Suppressor macrophage treated with lipopolysaccharide for 4 hours (primary cell): ENCODE data around the gene CHRD.
"Not testable (repeated sequence)": the region's sequence is repeated elsewhere in the genome, so short reads cannot be mapped to it uniquely, and the experiment has no call there.

Experiments
- DNase-seq: peaks from one replicate; pipeline ENCODE4 v3.0.0-alpha.2; 2020

The CHRD gene

DNA sequence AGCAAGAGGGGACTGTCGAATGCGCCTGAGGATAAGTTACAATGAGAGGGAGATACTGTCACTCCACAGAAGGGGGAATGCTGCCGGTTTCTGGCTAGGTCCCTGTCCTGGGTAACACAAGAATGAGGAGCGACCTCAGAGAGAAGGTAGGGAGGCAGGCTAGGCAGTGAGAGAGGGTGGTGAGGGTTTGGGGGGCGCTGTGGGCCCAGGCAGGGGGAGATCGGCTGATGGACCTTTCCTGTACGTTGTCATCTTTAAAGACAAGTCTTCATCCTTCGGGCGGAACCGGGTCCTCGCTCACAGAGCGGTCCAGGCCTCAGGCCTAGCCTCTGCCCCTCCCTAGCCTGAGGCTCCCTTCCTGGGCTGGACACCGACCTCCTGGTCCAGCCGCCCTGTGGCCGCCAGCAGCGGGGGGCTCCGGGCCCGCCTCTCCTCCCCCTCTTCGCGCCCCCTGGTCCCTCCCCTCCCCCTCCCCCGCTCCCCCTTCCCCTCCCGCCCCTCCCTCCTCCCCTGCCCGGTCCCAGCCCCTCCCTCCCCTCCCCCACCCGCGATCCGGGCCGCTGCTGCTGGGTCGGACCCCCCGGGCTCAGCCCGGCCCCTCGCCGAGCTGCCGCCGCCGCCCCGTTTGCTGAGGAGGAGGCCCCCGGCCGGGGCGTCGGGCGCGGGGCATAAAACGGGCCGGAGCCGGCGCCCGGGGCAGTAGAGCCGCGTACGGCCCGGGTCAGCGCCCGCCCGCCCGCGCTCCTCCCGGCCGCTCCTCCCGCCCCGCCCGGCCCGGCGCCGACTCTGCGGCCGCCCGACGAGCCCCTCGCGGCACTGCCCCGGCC lies at the start of gene CHRD:
TSS of gene CHRD (plus strand) at position 697 of the 827 bp plus-strand sequence. CDS start 265 bp downstream, outside the sequence.
- DNase-seq: no peak

DNA sequence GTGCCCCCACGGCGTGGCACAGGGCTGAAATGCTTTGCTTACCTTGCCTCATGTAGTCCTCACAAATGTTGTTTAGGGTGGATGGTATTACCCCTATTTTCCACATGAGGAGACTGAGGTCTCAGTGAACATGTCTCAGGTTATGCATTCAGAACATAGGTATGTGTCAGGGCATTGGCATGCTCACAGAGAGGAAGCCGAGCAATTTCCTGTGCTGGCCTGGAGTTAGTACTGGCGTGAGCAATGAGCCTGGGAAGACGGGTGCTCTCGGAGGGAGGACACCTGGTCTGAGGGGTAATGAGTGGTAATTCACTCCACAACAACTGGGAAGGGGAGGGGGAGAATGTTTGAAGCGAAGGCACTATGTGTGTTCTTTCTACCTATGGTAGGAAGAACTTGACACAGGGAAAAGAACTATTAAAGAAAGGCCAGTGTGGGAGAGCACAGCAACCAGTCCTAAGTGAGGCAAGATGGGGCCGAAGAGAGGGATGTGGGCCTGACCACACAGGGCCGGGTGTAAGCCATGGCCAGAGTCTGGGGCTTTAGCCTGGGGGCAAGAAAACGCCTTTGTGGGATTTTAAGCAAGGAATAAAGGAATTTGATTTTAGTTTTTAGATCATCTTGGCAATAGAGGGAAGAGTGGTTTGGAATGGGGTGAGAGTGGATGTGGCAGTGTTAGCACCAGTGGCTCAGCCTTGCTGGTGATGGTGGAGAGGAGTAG lies 47.3 kb upstream of the CHRD start:
- no peak for DNase-seq

DNA sequence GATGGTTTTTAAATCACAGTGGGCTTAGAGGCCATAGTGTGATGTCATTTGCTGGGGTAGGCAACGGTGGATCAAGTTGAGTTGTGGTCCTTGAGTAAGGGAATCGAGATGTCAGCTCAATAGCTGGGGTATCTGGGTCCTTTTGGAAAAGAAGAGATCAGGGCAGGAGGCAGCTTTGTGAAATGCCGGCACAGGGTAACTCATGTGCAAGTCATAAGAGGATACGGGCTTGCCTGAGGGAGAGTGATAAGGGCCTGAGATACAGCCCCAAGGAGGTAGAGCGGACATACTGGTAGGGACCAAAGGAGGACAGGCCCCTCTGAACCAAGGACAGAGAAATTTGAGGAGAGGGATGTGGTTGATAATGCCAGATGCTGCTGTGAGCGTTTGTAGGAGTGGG lies 46.7 kb upstream of the CHRD start:
- no peak for DNase-seq

DNA sequence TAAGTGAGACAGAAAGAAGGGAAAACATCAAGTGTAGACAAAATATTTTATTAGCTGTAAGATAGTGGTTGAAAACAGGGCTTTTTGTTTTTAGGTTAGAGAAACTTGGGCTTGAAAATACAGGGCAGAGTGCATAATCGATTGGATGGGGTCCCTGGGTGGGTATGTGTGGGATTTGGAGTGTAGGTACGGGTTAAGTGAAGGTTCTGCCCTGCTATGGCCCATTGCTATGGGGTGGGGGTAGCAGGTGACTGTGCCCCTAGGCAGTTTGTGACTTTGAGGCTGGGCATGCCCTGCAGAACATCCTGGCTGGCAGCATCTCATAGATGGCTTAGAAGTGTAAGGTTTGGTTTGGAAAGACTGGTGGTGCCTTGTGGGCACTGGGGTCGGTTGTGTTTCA lies 46.2 kb upstream of the CHRD start:
- no peak for DNase-seq

DNA sequence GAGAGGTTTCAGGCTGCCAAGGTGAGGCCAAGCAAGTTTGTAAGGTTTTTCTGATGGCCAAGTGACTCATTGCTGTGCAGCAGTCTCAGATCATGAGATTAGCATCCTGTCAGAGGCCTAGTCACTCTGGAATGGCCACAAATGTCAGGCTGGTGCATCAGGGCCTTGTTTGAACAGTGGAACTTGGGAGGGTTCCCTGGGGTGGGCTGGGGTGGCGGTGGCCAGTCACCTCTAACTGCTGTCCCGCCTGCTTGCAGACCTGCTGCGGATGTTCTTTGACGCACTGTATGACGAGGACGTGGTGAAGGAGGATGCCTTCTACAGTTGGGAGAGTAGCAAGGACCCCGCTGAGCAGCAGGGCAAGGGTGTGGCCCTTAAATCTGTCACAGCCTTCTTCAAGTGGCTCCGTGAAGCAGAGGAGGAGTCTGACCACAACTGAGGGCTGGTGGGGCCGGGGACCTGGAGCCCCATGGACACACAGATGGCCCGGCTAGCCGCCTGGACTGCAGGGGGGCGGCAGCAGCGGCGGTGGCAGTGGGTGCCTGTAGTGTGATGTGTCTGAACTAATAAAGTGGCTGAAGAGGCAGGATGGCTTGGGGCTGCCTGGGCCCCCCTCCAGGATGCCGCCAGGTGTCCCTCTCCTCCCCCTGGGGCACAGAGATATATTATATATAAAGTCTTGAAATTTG lies 45.2 kb upstream of the CHRD start:
- peak; percentile 39 for DNase-seq

DNA sequence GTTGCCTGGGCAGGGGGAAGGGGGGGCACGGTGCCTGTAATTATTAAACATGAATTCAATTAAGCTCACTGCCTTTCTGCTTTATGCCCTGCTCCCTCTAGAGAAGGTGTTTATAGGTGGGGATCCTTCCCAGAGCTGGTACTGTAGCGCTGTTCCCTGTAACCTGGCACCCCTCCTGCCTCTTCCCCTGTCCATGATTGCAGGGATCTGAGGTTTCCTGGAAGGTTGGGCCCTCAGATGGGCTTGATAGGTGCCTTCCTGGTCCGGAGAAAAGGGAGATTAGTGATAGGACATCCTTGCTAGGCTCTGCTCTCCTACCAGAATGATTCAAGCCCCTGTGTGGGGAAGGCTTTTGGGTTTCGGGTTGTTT lies 44.6 kb upstream of the CHRD start:
- no peak for DNase-seq

DNA sequence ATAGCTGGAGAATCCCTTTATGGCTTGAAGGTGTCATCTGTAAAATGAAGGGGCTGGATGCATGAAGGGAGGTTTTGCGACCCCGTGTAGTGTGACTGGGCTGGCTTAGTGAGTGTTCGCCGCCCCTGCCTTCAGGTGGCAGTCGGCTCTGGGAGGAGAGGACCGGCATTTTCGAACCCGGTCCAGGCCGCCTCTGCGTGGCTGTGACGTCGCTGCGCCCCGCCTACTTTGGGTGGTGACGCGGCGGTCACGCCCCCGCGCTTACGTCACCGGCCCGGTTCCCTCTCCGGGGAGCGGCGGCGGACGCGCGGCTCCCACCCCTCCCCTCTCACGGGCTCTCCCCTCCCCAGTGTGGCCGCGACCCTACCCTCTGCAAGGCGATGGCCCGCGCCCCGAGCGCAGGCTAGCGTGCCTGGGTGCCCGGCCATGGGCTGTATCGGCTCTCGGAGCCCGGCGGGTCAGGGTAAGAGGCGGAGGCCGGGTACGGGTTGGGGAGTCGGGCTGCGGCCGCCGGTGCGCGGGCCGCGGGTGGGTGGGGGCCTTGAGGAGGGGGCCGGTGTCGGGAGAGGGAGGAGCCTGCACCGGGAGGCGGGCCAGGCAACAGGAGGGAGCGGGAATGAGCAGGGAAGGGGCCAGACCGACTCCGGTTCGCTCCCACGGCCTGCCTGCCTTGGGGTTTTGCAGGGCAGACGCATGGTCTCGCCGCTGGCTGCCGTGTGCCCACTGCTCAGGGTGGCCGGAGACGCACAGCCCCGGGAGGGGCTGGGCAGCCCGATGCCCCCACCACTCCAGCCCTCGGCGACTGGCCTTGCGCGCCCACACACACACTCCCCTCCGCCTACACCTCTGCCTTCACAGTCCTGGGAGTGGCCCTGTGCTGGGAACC lies 44.0 kb upstream of the CHRD start:
- peak; percentile 87 for DNase-seq

DNA sequence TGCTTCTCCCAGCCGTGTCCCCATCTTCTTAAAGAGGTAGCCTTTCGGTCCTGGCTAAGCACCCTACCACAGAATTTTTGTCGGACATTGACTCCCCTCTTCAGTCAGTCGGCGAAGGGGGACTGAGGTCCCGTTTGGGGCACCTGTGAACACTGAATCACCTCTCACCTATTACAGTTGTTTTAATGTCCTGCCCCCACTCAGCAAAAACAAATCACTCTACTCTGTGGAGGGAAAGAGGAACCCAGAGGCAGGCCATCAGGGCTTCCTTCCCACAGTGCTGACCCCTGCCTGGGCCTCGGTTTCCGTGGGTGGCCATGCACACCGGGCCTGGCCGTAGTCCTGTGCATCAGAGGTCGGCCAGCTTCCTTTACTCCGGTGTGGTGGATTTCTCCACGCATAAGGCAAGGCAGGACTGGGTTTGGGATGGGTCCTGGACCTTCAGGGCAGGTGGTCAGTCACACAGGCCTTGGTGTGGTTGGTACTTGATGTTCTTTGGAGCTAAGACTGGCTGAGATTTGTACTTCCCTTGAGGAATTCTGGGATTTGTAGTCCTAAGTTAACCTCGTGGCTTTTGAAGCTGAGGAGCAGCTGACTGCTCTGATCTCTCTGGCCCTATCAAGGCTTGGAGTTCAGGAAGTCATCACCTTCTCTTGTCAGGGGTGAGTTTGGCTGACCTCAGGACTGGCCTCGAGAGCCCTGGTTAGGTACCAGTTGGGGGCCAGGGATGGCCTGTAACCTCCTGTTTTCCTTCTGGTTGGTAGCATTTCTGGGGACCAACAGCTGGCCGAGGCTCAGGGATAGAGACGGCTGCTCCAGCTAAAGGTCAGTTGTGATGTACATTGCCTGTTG lies 43.1 kb upstream of the CHRD start:
- DNase-seq: peak; percentile 52

DNA sequence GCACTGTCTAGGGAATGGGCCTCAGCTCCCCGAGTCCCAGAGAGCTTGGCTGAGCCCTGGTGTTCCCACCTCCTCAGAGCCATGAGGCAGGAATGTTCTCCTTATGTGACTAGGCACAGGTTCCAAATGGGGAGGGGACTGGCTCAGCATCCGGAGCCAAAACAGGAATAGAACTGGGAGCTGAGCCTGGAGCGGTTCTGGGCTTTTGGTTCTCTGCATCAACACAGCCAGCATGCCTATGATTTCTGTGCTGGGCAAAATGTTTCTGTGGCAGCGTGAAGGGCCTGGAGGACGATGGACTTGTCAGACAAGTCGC lies 42.5 kb upstream of the CHRD start, which contains the start of gene FAM131A:
TSS of gene FAM131A (plus strand) at position 202 of the 316 bp plus-strand sequence. CDS start at position 233, 31 bp downstream.
- no peak for DNase-seq

DNA sequence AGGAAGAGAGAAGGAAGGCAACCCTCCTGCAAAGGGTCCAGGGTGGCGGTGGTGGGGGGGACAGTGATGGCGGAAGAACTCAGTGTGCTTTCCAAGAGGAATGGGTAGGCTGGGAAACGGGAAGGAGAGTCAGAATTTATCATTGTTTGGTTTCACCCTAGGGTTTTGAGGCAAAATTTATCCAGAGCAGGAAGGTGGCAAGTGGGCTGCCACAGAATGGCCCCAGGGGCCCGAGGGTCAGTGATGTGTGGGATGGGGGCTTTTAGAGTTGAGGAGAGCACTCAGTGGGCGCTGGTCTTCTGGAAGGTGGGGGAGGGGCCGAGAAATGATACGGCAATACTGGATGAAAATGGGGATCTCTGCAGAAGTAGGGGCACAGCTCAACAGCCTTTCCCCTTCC lies 41.9 kb upstream of the CHRD start:
- no peak for DNase-seq

DNA sequence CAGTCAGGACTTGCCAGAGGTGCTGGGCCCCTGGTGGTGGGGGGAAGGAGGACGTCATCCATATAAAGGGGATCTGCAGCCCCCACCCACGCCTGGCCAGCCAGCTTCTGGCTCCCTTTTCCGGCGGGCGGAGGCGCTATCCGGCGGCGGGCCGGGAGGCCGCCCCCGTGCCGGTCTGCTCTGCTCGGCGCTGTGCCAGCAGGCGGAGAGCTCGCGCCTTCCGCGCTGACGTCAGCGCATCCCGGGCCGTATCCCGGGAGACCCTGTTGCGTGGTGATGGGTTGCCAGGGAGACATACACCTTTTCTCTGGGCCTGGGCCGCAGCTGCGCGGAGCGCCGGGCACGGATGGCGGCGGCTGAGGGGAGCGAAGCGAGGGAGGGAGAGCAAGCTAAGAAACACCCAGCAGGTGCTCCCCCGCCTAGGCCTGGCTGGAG lies 41.3 kb upstream of the CHRD start:
- DNase-seq: no peak

DNA sequence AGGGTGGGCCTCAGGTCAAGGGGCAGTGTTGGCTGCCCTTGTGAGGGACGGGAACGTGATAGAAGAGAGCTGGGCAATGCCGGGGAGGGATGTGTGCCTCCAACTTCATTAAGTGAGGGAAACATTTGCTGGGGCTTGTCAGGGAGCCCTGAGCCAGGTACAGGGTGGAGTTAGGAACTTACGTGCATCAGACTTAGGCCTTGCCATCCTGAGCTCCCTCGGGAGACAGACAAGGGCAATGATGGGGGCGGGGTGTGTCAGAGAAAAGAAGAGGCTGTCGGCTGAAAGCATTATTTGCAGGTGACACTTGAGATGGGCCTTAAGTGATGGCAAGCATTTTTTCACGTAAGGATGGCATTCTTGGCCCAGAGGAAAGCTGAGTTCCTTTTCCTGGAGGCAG lies 40.9 kb upstream of the CHRD start:
- DNase-seq: no peak

DNA sequence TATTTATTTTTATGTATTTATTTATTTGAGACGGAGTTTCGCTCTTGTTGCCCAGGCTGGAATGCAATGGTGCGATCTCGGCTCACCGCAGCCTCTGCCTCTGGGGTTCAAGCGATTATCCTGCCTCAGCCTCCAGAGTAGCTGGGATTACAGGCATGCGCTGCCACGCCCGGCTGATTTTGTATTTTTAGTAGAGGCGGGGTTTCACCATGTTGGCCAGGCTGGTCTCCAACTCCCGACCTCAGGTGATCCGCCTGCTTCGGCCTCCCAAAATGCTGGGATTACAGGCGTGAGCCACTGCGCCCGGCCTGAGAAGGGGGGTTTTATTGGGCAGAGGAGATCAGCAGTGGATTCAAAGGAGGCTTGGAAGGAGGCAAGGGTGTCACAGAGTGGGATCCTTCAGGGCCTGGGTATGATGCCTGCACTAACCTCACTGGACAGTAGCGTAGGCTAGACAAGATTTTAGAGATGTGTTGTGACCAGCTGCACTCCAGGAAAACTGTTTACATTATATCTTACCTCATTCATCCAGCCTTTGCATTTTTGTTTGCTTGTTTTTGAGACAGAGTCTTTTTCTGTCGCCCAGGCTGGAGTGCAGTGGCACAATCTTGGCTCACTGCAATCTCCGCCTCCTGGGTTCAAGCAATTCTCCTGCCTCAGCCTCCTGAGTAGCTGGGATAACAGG lies 40.3 kb upstream of the CHRD start:
- DNase-seq: not testable (repeated sequence)

DNA sequence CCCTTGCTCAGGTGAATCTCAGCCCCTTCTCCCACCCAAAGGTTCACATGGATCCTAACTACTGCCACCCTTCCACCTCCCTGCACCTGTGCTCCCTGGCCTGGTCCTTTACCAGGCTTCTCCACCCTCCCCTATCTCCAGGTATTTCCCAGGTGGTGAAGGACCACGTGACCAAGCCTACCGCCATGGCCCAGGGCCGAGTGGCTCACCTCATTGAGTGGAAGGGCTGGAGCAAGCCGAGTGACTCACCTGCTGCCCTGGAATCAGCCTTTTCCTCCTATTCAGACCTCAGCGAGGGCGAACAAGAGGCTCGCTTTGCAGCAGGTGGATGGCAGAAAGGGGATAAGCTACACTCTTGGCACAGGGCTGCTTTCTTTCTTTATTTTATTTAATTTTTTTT lies 37.9 kb upstream of the CHRD start:
- DNase-seq: no peak

DNA sequence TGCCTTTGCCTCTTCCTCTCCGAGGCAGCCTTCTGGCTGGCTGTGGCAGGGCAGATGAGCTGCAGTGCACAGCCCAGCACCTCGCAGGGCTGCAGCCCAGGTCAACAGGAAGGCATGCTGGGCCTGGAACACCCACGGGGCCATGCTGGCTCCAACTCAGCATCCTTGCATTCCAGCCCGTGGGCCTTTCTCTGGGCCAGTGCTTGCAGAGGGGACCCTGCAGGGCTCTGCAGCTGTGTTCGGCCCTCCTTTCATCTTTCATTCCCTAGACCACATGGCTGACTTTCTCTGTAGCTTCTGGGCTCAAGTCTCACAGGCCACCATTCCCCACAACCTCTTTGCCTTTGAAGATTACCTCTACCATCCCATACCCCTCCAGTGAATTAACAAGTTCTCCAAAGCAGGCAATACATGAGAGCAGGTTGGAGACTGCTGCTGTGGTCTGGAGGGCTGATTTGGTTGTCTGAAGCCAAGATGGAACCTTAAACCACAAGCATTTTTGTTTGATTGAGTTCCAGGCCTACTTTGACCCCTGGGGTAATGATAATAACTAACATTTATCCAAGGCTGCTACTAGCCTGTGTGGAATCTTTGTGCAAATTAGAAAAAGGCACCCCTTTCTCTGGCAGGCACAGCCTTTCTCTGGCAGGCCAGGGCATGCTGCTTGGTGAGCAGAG lies 36.5 kb upstream of the CHRD start:
- no peak for DNase-seq

DNA sequence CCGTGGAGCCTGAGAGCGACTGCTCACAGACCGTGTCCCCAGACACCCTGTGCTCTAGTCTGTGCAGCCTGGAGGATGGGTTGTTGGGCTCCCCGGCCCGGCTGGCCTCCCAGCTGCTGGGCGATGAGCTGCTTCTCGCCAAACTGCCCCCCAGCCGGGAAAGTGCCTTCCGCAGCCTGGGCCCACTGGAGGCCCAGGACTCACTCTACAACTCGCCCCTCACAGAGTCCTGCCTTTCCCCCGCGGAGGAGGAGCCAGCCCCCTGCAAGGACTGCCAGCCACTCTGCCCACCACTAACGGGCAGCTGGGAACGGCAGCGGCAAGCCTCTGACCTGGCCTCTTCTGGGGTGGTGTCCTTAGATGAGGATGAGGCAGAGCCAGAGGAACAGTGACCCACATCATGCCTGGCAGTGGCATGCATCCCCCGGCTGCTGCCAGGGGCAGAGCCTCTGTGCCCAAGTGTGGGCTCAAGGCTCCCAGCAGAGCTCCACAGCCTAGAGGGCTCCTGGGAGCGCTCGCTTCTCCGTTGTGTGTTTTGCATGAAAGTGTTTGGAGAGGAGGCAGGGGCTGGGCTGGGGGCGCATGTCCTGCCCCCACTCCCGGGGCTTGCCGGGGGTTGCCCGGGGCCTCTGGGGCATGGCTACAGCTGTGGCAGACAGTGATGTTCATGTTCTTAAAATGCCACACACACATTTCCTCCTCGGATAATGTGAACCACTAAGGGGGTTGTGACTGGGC lies 35.1 kb upstream of the CHRD start:
- no peak for DNase-seq

DNA sequence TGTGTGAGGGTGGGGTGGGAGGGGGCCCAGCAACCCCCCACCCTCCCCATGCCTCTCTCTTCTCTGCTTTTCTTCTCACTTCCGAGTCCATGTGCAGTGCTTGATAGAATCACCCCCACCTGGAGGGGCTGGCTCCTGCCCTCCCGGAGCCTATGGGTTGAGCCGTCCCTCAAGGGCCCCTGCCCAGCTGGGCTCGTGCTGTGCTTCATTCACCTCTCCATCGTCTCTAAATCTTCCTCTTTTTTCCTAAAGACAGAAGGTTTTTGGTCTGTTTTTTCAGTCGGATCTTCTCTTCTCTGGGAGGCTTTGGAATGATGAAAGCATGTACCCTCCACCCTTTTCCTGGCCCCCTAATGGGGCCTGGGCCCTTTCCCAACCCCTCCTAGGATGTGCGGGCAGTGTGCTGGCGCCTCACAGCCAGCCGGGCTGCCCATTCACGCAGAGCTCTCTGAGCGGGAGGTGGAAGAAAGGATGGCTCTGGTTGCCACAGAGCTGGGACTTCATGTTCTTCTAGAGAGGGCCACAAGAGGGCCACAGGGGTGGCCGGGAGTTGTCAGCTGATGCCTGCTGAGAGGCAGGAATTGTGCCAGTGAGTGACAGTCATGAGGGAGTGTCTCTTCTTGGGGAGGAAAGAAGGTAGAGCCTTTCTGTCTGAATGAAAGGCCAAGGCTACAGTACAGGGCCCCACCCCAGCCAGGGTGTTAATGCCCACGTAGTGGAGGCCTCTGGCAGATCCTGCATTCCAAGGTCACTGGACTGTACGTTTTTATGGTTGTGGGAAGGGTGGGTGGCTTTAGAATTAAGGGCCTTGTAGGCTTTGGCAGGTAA lies 34.3 kb upstream of the CHRD start:
- DNase-seq: peak; percentile 80

DNA sequence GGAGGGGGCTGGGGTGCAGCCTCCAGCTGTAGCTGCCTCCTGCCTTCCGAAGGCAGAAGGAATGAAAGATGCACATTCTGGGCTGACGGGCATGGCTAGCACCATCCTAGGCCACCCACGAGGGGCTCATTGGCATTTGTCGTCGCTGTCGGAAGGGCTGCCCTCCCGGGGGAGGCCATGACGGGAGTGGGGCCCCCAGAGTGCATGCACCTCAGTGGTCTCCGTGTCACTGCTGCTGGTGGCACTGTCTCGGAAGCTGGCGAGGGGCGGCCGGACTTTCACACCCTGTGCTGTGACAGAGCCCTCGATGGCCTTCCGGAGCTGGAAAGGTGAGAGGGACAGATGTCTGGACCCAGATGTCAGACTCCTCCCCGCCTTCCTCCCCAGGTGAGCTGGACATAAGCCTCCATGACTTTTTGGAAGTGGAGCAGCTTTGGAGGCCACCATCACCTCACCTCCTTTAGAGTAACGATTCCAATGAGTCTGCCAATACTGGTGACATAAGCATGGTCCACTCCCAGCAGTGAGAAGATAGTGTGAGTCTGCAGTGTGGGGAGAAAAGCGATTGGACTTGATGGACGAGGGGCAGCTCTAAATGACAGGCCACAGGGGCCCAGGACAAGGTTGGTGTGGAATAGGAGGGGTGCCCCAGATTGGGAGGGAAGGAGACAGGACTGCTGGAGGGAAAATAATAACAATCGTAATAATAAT lies 33.2 kb upstream of the CHRD start:
- no peak for DNase-seq
